K562 (cell line): Measurements from ENCODE around the gene ICOSLG. TPM values are rescaled to one million over a fixed set of nuclear protein-coding genes. Genes with fewer than 3 reads are reported as not detected.

ENCODE experiments used
- ETV6 ChIP-seq, 3 experiments: fragments of 150-350 bp in 1 of 3; sonication (generic) in 1 of 3; formaldehyde crosslinking in 1 of 3; IDR thresholded peaks; 2 replicates each; pipeline versions ENCODE4 v1.6.1 to v1.8.0; 2014 to 2022; ENCODE audit warnings: borderline replicate concordance in 2 of 3, low read depth in 2 of 3, antibody characterized with exemption in 1 of 3, low read length in 1 of 3, mild to moderate bottlenecking in 1 of 3, missing genetic modification reagents in 1 of 3
- NFYB ChIP-seq: IDR thresholded peaks from 2 replicates; pipeline ENCODE4 v1.6.1; 2011; ENCODE audit warnings: mild to moderate bottlenecking, moderate library complexity; ENCODE audit not compliant: insufficient read length; ENCODE audit errors: extremely low read depth
- RERE ChIP-seq: sonication (generic); formaldehyde crosslinking; IDR thresholded peaks from 2 replicates; pipeline ENCODE4 v1.8.0; 2023; ENCODE audit warnings: missing genetic modification reagents, mild to moderate bottlenecking, borderline replicate concordance
- SAP30 ChIP-seq: fragments of 200-600 bp; sonication (generic); IDR thresholded peaks from 2 replicates; pipeline ENCODE4 v1.6.1; 2012; ENCODE audit warnings: borderline replicate concordance, low read depth, mild to moderate bottlenecking, moderate library complexity, low read length, control low read depth, inconsistent platforms; ENCODE audit not compliant: insufficient read depth, poor library complexity, severe bottlenecking
- THAP12 ChIP-seq: fragments of 250-450 bp; sonication (Bioruptor Pico); IDR thresholded peaks from 2 replicates; pipeline ENCODE4 v1.9.0; 2021; ENCODE audit warnings: mild to moderate bottlenecking, inconsistent platforms
- TRIM24 ChIP-seq, 2 experiments: fragments of 450-650 bp; IDR thresholded peaks; 2 replicates each; pipeline ENCODE4 v1.6.1; 2016
- polyA plus RNA-seq, 8 experiments: library from polyadenylated mRNA; depleted of rRNA in 4 of 8; stranded (reverse) in 5 of 8; unstranded in 3 of 8; fragments of >200 nt; fragmentation: Nextera tagmentation in 2 of 8; fragmentation: Illumina TruSeq in 1 of 8; extraction: Ambion mirVana in 2 of 8; extraction: Trizol in 1 of 8; gene quantifications; 2 replicates each; pipeline versions ENCODE4 v1.2.1 to v1.2.3, GENCODE V29; 2011 to 2014; ENCODE audit warnings: inconsistent platforms in 1 of 8, missing spikeins in 1 of 8
- total RNA-seq, 7 experiments: library from RNA; depleted of rRNA in 6 of 7; stranded (reverse); fragments of >200 nt in 6 of 7; fragmentation: Illumina TruSeq in 2 of 7; extraction: Trizol in 2 of 7; gene quantifications; 2 replicates each; pipeline versions ENCODE4 v1.2.1 to v1.2.3, GENCODE V29; 2011 to 2021; ENCODE audit warnings: low replicate concordance in 1 of 7

Gene ICOSLG
- total and polyA plus RNA-seq, 9 of the 15 experiments (the other 6 are each of a cell fraction or from before 2014, with no cell fraction given), result 0.01 to 1.4 (median 0.15) TPM

- TF ChIP-seq RERE (CRISPR knock-in tag), result no peak
- TF ChIP-seq ETV6 (IDR thresholded peaks at IDR 0.05; ENCODE audit: borderline replicate concordance in 1 of 2, low read depth in 2 of 2, low read length in 1 of 2), result no peak
- no peak for TF ChIP-seq ETV6 (CRISPR knock-in tag; IDR thresholded peaks at IDR 0.05; ENCODE audit: borderline replicate concordance)
- no peak for TF ChIP-seq SAP30
- TF ChIP-seq NFYB, result no peak
- TF ChIP-seq THAP12 (CRISPR knock-in tag), result no peak
- TF ChIP-seq TRIM24 (IDR thresholded peaks at IDR 0.05), result no peak
Measured at GRCh38 chr21:44271558-44272283, 31.0 kb upstream of the ICOSLG start (continued).
